Brain microvascular endothelial cell (primary cell): ENCODE results near the gene ANKAR.
"Not testable (repeated sequence)": the region's sequence is repeated elsewhere in the genome, so short reads cannot be mapped to it uniquely, and the experiment has no call there.

ENCODE experiments used
- DNase-seq: peaks from one replicate; pipeline ENCODE4 v3.0.0-alpha.2; 2020
- H3K27ac ChIP-seq: fragments of 250-450 bp; sonication (Bioruptor Pico); 2 replicates; pipeline ENCODE4 v1.5.1; 2020; ENCODE audit warnings: mild to moderate bottlenecking, moderate library complexity
- H3K27me3 ChIP-seq: fragments of 250-450 bp; sonication (Bioruptor Pico); replicated peaks from 2 replicates; pipeline ENCODE4 v1.5.1; 2020; ENCODE audit warnings: mild to moderate bottlenecking
- H3K36me3 ChIP-seq: fragments of 250-450 bp; sonication (Bioruptor Pico); replicated peaks from 2 replicates; pipeline ENCODE4 v1.5.1; 2020; ENCODE audit warnings: mild to moderate bottlenecking
- H3K4me3 ChIP-seq: 2 replicates; pipeline ENCODE4 v1.5.1; 2011; ENCODE audit warnings: low read depth, mild to moderate bottlenecking, control low read depth, low read length, moderate library complexity
- CTCF ChIP-seq: IDR thresholded peaks from 2 replicates; pipeline ENCODE4 v1.5.1; 2011; ENCODE audit warnings: low read depth, mild to moderate bottlenecking, moderate library complexity, low read length, control low read depth, inconsistent platforms; ENCODE audit errors: missing control alignments
- in situ Hi-C: cut with HindIII; loops from 2 replicates; pipeline ENCODE4 v1.10.0; 2017; ENCODE audit warnings: low sequenced_read_pairs, low pct_ligation_motif_present

The ANKAR gene

GRCh38 chr2:189641002-189641401 is 33.5 kb upstream of the ANKAR start:
- no peak for DNase-seq
- Histone ChIP-seq H3K27me3 (no peaks in the 10 kb centered on the region), H3K27ac (no peak overlapping the region), H3K4me3 (no peak overlapping the region), H3K36me3 (no peaks in the 10 kb centered on the region)
- in situ Hi-C loops: loop anchor here (25.0 kb wide), 1 partner anchor 179 kb away; no protein-coding TSS in a partner anchor
- TF ChIP-seq CTCF: no peak

GRCh38 chr2:189641590-189641989 is 32.9 kb upstream of the ANKAR start:
- in situ Hi-C loops: loop anchor here (25.0 kb wide), 1 partner anchor 179 kb away; no protein-coding TSS in a partner anchor
- Histone ChIP-seq H3K4me3 (no peak overlapping the region), H3K27me3 (no peaks in the 10 kb centered on the region), H3K27ac (no peak overlapping the region), H3K36me3 (no peaks in the 10 kb centered on the region)
- peak; percentile 54 for DNase-seq
- no peak for TF ChIP-seq CTCF

GRCh38 chr2:189646521-189646920 is 27.9 kb upstream of the ANKAR start:
- H3K4me3 ChIP-seq: no peak overlapping the region
- H3K27ac ChIP-seq: no peak overlapping the region
- H3K27me3 ChIP-seq: no peaks in the 10 kb centered on the region
- TF ChIP-seq CTCF: no peak
- in situ Hi-C loops: loop anchor here (25.0 kb wide), 1 partner anchor 184 kb away; no protein-coding TSS in a partner anchor
- no peaks in the 10 kb centered on the region for H3K36me3 ChIP-seq
- no peak for DNase-seq

GRCh38 chr2:189648846-189649509 is 25.5 kb upstream of the ANKAR start:
- Histone ChIP-seq H3K27me3 (no peaks in the 10 kb centered on the region), H3K4me3 (no peak overlapping the region), H3K36me3 (no peaks in the 10 kb centered on the region), H3K27ac (no peak overlapping the region)
- in situ Hi-C loops: loop anchor here (25.0 kb wide), 1 partner anchor 187 kb away; no protein-coding TSS in a partner anchor
- no peak for TF ChIP-seq CTCF
- no peak for DNase-seq

GRCh38 chr2:189651284-189651683 is 23.2 kb upstream of the ANKAR start:
- H3K4me3 ChIP-seq: no peak overlapping the region
- H3K36me3 ChIP-seq: no peaks in the 10 kb centered on the region
- no peak overlapping the region for H3K27ac ChIP-seq
- H3K27me3 ChIP-seq: no peaks in the 10 kb centered on the region
- in situ Hi-C loops: no loop called here
- DNase-seq: no peak
- no peak for TF ChIP-seq CTCF

- H3K36me3 ChIP-seq, DNase-seq, H3K27ac ChIP-seq, in situ Hi-C loops, H3K27me3 ChIP-seq, H3K4me3 ChIP-seq: not testable (repeated sequence)
Observed at GRCh38 chr2:189653464-189653863, 21.0 kb upstream of the ANKAR start.
